ENCODE measurements around the gene ISYNA1.

Gene ISYNA1

GRCh38 chr19:18483119-18483890 lies 45.4 kb upstream of the ISYNA1 start:
- no peak overlapping the region for H3K4me3 ChIP-seq (ENCODE audit: low read length)
- peaks cover 9% of the 10 kb centered on the region; the same call in 1 of the 2 replicates for H4K20me1 ChIP-seq (ENCODE audit: control insufficient read depth, insufficient read depth, low read depth, low read length)
- no peak overlapping the region for H3K27ac ChIP-seq (ENCODE audit: low read depth, low read length)
- H3F3A ChIP-seq (ENCODE audit: control insufficient read depth, insufficient read depth) = no peaks in the 10 kb centered on the region
- no peaks in the 10 kb centered on the region for H3K27me3 ChIP-seq (ENCODE audit: control insufficient read depth, low read length)
- TF ChIP-seq EZH2phosphoT487 (IDR thresholded peaks at IDR 0.05; ENCODE audit: borderline replicate concordance, low read length) = no peak
- TF ChIP-seq, protein P1, sequence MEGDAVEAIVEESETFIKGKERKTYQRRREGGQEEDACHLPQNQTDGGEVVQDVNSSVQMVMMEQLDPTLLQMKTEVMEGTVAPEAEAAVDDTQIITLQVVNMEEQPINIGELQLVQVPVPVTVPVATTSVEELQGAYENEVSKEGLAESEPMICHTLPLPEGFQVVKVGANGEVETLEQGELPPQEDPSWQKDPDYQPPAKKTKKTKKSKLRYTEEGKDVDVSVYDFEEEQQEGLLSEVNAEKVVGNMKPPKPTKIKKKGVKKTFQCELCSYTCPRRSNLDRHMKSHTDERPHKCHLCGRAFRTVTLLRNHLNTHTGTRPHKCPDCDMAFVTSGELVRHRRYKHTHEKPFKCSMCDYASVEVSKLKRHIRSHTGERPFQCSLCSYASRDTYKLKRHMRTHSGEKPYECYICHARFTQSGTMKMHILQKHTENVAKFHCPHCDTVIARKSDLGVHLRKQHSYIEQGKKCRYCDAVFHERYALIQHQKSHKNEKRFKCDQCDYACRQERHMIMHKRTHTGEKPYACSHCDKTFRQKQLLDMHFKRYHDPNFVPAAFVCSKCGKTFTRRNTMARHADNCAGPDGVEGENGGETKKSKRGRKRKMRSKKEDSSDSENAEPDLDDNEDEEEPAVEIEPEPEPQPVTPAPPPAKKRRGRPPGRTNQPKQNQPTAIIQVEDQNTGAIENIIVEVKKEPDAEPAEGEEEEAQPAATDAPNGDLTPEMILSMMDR (IDR thresholded peaks at IDR 0.05; ENCODE audit: low read depth, low read length, poor library complexity, severe bottlenecking) = no peak
- peaks cover 34% of the 10 kb centered on the region for H3K4me1 ChIP-seq (ENCODE audit: control insufficient read depth, low read length)
- H3K79me2 ChIP-seq (ENCODE audit: control insufficient read depth, low read length) = peaks cover 93% of the 10 kb centered on the region
- no peak overlapping the region for H3K4me2 ChIP-seq (ENCODE audit: low read length)
- H3K36me3 ChIP-seq (ENCODE audit: control insufficient read depth, low read length) = no peaks in the 10 kb centered on the region
- no peaks in the 10 kb centered on the region for H3K9me3 ChIP-seq (ENCODE audit: control insufficient read depth, insufficient read depth, low read length)
- H3K9me2 ChIP-seq (replicated peaks; ENCODE audit: control insufficient read depth, low read length) = no peaks in the 10 kb centered on the region

DNA sequence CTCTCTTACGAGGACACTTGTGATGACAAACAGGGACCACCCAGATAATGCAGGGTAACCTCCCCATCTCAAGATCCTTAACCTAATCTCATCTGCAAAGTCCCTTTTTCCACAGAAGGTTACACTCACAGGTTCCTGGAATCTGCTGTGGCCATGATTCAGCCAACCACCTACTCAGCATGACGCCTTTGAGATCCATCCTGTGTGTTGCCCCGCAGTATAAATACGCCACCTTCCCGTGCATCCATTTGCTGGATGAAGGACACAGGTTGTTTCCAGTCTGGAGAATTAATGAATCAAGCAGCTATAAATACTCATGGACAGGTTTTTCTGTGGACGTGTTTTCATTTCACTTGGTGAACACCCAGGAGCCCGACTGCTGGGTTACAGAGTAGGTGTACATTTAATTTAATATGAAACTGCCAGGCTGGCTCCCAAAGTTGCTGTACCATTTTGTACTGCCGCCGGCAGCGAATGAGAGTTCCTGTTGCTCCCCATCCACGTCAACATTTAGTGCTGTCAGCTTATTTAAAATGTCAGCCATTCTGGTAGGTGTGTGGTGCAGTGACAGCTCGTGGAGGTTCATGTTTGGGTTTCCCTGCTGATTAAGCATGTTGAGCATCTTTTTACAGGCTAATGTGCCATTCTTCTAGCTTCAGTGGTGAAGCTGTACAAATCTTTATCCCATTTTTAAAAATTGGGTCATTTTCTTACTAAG lies 43.7 kb upstream of the ISYNA1 start:
- Histone ChIP-seq H3K27ac (ENCODE audit: low read depth, low read length) (no peak overlapping the region), H3K9me3 (ENCODE audit: control insufficient read depth, insufficient read depth, low read length) (no peaks in the 10 kb centered on the region), H4K20me1 (ENCODE audit: control insufficient read depth, insufficient read depth, low read depth, low read length) (peaks cover 7% of the 10 kb centered on the region; the same call in 1 of the 2 replicates), H3K4me1 (ENCODE audit: control insufficient read depth, low read length) (peaks cover 34% of the 10 kb centered on the region), H3K4me2 (ENCODE audit: low read length) (no peak overlapping the region), H3K36me3 (ENCODE audit: control insufficient read depth, low read length) (no peaks in the 10 kb centered on the region), H3F3A (ENCODE audit: control insufficient read depth, insufficient read depth) (no peaks in the 10 kb centered on the region), H3K79me2 (ENCODE audit: control insufficient read depth, low read length) (peaks cover 93% of the 10 kb centered on the region), H3K9me2 (replicated peaks; ENCODE audit: control insufficient read depth, low read length) (no peaks in the 10 kb centered on the region), H3K27me3 (ENCODE audit: control insufficient read depth, low read length) (no peaks in the 10 kb centered on the region), H3K4me3 (ENCODE audit: low read length) (no peak overlapping the region)
- TF ChIP-seq EZH2phosphoT487 (IDR thresholded peaks at IDR 0.05; ENCODE audit: borderline replicate concordance, low read length) = no peak
- TF ChIP-seq, protein P1 (IDR thresholded peaks at IDR 0.05; ENCODE audit: low read depth, low read length, poor library complexity, severe bottlenecking) = no peak

GRCh38 chr19:18480006-18480691 lies 42.2 kb upstream of the ISYNA1 start:
- Histone ChIP-seq H3F3A (ENCODE audit: control insufficient read depth, insufficient read depth) (no peaks in the 10 kb centered on the region), H3K4me1 (ENCODE audit: control insufficient read depth, low read length) (peaks cover 28% of the 10 kb centered on the region), H4K20me1 (ENCODE audit: control insufficient read depth, insufficient read depth, low read depth, low read length) (peaks cover 12% of the 10 kb centered on the region; the same call in 1 of the 2 replicates), H3K9me3 (ENCODE audit: control insufficient read depth, insufficient read depth, low read length) (no peaks in the 10 kb centered on the region), H3K4me2 (ENCODE audit: low read length) (no peak overlapping the region), H3K27ac (ENCODE audit: low read depth, low read length) (no peak overlapping the region), H3K79me2 (ENCODE audit: control insufficient read depth, low read length) (peaks cover 92% of the 10 kb centered on the region), H3K4me3 (ENCODE audit: low read length) (no peak overlapping the region), H3K36me3 (ENCODE audit: control insufficient read depth, low read length) (no peaks in the 10 kb centered on the region), H3K27me3 (ENCODE audit: control insufficient read depth, low read length) (no peaks in the 10 kb centered on the region), H3K9me2 (replicated peaks; ENCODE audit: control insufficient read depth, low read length) (no peaks in the 10 kb centered on the region)
- TF ChIP-seq EZH2phosphoT487 (IDR thresholded peaks at IDR 0.05; ENCODE audit: borderline replicate concordance, low read length) = no peak
- TF ChIP-seq, protein P1 (IDR thresholded peaks at IDR 0.05; ENCODE audit: low read depth, low read length, poor library complexity, severe bottlenecking) = no peak

All from DOHH2 (cell line).